Measurements from ENCODE around the gene SIRT1. TPM values are rescaled to one million over a fixed set of nuclear protein-coding genes. Genes with fewer than 3 reads are reported as not detected.

The SIRT1 gene
- total RNA-seq, 1 donor from 2014 or later, result 17.1 TPM

GRCh38 chr10:67878133-67878532 is 6.3 kb upstream of the SIRT1 start:
- TF ChIP-seq CTCF (IDR thresholded peaks at IDR 0.05), result no peak
- DNase-seq (ENCODE audit: low spot score), result no peak
- H3K9me3 Mint-ChIP-seq (ENCODE audit: low read depth), result no peaks in the 10 kb centered on the region
- H3K4me1 Mint-ChIP-seq (ENCODE audit: low read depth), result no peaks in the 10 kb centered on the region
- no peak overlapping the region for H3K27ac Mint-ChIP-seq (ENCODE audit: unreplicated experiment)
- H3K27me3 Mint-ChIP-seq (ENCODE audit: low read depth), result no peaks in the 10 kb centered on the region
- no peaks in the 10 kb centered on the region for H3K36me3 Mint-ChIP-seq (ENCODE audit: low read depth)
- no peak overlapping the region for H3K4me3 Mint-ChIP-seq (ENCODE audit: unreplicated experiment)

DNA sequence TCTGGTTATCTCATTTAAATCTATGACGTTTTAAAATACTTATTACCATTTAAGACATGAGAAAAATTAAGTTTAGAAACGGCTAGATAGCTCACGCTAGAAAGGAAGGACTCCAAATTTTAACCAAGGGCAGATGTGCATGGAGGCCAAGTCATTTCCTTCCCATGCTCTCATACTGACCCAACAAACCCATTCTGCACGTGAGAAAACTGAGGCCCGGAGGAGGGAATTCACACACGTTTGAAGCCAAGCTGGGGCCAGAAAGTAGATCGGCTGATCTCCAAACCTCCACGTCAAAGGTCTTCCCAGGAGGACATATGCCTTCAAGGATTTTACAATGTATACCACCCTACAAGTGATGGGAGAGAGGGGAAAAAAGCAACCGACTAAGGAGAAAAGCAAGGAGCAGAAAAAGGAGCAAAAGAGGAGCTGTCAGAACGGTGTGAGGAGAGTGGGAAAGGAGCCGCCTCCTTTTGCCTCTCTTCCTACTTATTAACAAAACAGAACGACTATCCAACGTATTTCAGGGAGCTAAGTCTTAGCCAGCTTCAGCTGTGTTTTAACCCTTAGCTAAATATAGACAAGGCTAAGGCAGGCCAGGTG is 645 bp upstream of the SIRT1 start:
- Mint-ChIP-seq H3K27me3 (ENCODE audit: low read depth) (no peaks in the 10 kb centered on the region), H3K36me3 (ENCODE audit: low read depth) (peaks cover 10% of the 10 kb centered on the region), H3K4me1 (ENCODE audit: low read depth) (peaks cover 29% of the 10 kb centered on the region), H3K9me3 (ENCODE audit: low read depth) (no peaks in the 10 kb centered on the region), H3K27ac (ENCODE audit: unreplicated experiment) (peak overlapping the region; percentile 97), H3K4me3 (ENCODE audit: unreplicated experiment) (peak overlapping the region; percentile 84)
- no peak for DNase-seq (ENCODE audit: low spot score)
- TF ChIP-seq CTCF (IDR thresholded peaks at IDR 0.05), result no peak

DNA sequence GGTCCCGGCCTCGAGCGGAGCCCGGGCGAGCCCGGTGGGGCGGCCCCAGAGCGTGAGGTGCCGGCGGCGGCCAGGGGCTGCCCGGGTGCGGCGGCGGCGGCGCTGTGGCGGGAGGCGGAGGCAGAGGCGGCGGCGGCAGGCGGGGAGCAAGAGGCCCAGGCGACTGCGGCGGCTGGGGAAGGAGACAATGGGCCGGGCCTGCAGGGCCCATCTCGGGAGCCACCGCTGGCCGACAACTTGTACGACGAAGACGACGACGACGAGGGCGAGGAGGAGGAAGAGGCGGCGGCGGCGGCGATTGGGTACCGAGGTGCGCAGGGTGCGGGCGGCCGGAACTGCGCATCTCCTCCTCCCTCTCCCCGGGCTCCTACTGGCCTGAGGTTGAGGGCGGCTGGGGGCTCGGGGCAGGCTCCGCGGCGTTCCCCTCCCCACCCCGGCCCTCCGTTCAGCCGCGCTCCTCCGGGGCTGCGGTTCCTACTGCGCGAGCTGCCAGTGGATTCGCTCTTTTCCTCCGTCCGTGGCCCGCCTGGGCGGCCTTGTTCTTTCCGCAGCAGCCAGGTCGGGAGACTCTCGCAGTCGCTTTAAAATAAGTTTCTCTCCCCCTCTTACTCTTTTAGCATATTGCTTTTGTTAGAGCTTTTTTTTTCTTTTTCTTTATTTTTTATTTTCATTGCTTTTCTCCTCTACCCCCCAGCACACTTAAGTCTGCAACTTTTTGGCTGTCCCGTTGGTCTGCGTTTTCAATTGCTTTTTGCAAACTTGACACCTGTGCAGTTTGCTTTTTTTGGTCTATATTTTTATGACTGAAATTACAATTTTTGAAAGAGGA is 600 bp downstream of the SIRT1 start:
- peak overlapping the region; percentile 95 for H3K4me3 Mint-ChIP-seq (ENCODE audit: unreplicated experiment)

DNA sequence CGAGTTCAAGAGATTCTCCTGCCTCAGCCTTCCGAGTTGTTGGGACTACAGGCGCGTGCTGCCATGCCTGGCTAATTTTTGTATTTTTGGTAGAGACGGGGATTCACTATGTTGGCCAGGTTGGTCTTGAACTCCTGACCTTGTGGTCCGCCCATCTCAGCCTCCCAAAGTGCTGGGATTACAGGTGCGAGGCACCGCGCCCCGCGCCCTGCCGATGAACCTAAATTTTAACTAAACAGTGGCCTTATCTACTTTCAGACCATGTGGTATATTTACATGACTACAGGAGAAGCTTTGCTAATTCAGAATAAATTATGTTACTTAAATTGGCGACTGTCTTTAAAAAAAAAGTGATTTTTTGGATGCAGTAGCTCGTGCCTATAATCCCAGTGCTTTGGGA is 9.2 kb downstream of the SIRT1 start:
- no peak overlapping the region for H3K4me3 Mint-ChIP-seq (ENCODE audit: unreplicated experiment)
- H3K36me3 Mint-ChIP-seq (ENCODE audit: low read depth), result peaks cover 32% of the 10 kb centered on the region
- no peaks in the 10 kb centered on the region for H3K9me3 Mint-ChIP-seq (ENCODE audit: low read depth)
- no peak for TF ChIP-seq CTCF (IDR thresholded peaks at IDR 0.05)
- H3K27ac Mint-ChIP-seq (ENCODE audit: unreplicated experiment), result no peak overlapping the region
- DNase-seq (ENCODE audit: low spot score), result no peak
- H3K4me1 Mint-ChIP-seq (ENCODE audit: low read depth), result peaks cover 14% of the 10 kb centered on the region
- no peaks in the 10 kb centered on the region for H3K27me3 Mint-ChIP-seq (ENCODE audit: low read depth)

More for the DNA sequence above, 600 bp downstream of the SIRT1 start:
- TF ChIP-seq CTCF (IDR thresholded peaks at IDR 0.05), result no peak
- H3K4me1 Mint-ChIP-seq (ENCODE audit: low read depth), result peaks cover 36% of the 10 kb centered on the region
- no peaks in the 10 kb centered on the region for H3K27me3 Mint-ChIP-seq (ENCODE audit: low read depth)
- H3K36me3 Mint-ChIP-seq (ENCODE audit: low read depth), result peaks cover 19% of the 10 kb centered on the region
- DNase-seq (ENCODE audit: low spot score), result no peak
- peak overlapping the region; percentile 93 for H3K27ac Mint-ChIP-seq (ENCODE audit: unreplicated experiment)
- H3K9me3 Mint-ChIP-seq (ENCODE audit: low read depth), result no peaks in the 10 kb centered on the region

GRCh38 chr10:67903581-67903980 is 19.1 kb downstream of the SIRT1 start:
- Mint-ChIP-seq H3K36me3 (ENCODE audit: low read depth) (peaks cover 15% of the 10 kb centered on the region), H3K27ac (ENCODE audit: unreplicated experiment) (no peak overlapping the region), H3K27me3 (ENCODE audit: low read depth) (no peaks in the 10 kb centered on the region), H3K9me3 (ENCODE audit: low read depth) (no peaks in the 10 kb centered on the region), H3K4me3 (ENCODE audit: unreplicated experiment) (no peak overlapping the region), H3K4me1 (ENCODE audit: low read depth) (peaks cover 5% of the 10 kb centered on the region)
- no peak for DNase-seq (ENCODE audit: low spot score)
- TF ChIP-seq CTCF (IDR thresholded peaks at IDR 0.05), result no peak
